Subcutaneous abdominal adipose tissue (tissue), 5 donors: Measurements from ENCODE around the gene DDAH2.

Experiments
- H3K27ac ChIP-seq: one replicate; pipeline ENCODE4 v1.7.0; 2013; ENCODE audit warnings: low read depth, mild to moderate bottlenecking, inconsistent platforms, low read length, moderate library complexity
- H3K27me3 ChIP-seq, 5 donors: one replicate each; pipeline ENCODE4 v1.7.0; 2013; ENCODE audit warnings: low read length in 5 of 5, inconsistent platforms in 1 of 5; ENCODE audit not compliant: control insufficient read depth in 5 of 5, insufficient read depth in 4 of 5
- H3K36me3 ChIP-seq, 5 donors: one replicate each; pipeline ENCODE4 v1.7.0; 2013; ENCODE audit warnings: low read length in 5 of 5; ENCODE audit not compliant: control insufficient read depth in 5 of 5, insufficient read depth in 5 of 5
- H3K4me1 ChIP-seq, 5 donors: one replicate each; pipeline ENCODE4 v1.7.0; 2013; ENCODE audit warnings: low read length in 5 of 5, mild to moderate bottlenecking in 3 of 5, moderate library complexity in 1 of 5; ENCODE audit not compliant: control insufficient read depth in 5 of 5, insufficient read depth in 5 of 5
- H3K4me3 ChIP-seq, 5 donors: one replicate each; pipeline ENCODE4 v1.7.0; 2013; ENCODE audit warnings: low read length in 5 of 5, low read depth in 1 of 5
- H3K9ac ChIP-seq, 5 donors: one replicate each; pipeline ENCODE4 v1.7.0; 2013; ENCODE audit warnings: low read length in 5 of 5, mild to moderate bottlenecking in 4 of 5, moderate library complexity in 3 of 5
- H3K9me3 ChIP-seq, 5 donors: one replicate each; pipeline ENCODE4 v1.7.0; 2013; ENCODE audit warnings: low read length in 5 of 5; ENCODE audit not compliant: control insufficient read depth in 5 of 5
- donor health status: healthy.
- donor health status: healthy.
- donor health status: healthy.
- donor health status: healthy.
- donor health status: healthy.

Gene DDAH2

DNA sequence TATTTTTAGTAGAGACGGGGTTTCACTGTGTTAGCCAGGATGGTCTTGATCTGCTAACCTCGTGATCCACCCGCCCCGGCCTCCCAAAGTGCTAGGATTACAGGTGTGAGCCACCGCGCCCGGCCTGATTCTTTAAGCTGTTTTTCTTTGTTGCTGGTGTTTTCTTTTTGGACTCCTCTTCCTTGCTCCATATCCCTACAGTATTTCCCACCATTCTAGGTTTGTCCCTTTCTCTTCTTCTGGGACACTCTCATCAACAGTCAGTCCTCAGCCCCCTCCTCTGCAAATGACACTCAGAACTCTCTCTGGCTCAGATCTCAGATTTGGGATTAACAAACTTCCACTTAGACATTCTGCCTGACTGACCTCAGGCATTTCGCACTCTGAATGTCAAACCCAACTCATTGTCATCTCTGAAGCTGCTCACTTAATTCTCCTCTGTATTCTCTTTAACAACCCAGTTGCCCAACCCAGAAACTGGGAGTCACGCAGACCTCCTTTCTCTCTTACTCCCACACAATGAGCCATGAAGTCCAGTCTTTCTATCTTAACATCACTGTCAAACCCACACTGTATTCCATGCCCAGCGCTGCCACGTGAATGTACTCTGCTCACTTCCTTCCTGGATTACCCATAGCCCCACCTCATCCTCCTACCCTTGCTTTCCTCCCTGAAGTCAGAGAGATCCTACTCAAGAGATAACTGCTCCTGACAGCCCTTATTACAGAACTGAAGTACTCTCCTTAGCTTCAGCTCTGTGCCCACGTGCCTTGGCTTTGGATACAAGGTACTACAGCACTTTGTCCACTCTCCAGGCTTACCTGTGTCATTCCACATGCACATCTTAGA is 3.4 kb downstream of the DDAH2 start:
- Histone ChIP-seq H3K4me1 (peaks cover 3 to 44% (median 37%) of the 10 kb centered on the region in 5 donors), H3K9ac (no peak overlapping the region), H3K9me3 (no peaks in the 10 kb centered on the region), H3K27me3 (no peaks in the 10 kb centered on the region), H3K4me3 (no peak overlapping the region), H3K36me3 (peaks cover 13 to 39% (median 27%) of the 10 kb centered on the region in 5 donors), H3K27ac (no peak overlapping the region)

DNA sequence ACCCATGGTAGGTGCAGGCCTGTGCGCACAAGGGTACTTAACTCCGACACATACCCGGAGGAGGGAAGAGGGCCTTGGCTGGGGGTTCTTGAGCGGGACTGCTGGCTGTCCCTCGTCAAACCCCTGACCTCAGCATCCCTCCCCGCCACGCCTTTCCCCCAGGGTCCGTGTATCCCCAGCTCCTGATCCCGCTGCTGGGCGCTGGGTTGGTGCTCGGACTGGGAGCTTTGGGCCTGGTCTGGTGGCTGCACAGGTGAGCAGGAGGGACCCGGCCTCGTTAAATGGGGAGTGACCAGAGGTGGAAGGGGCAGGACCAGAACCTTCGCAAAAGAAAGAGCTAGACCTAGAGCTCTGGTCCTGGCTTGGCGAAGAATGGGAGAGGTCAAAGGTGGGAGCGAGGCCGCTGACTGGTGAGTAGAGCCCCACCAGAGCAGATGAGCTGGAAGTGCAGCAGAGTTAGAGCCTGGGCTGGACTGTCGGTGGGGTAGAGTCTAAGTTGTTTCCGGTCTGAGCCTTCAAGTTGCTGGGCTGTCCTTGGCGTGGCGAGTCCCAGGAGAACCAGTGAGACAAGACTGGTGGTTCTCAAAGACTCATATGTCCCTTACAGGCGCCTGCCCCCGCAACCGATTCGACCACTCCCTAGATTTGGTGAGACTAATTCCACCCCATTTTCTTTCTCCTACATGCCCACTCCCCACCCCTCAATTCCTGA is 5.0 kb downstream of the DDAH2 start:
- Histone ChIP-seq H3K27me3 (no peaks in the 10 kb centered on the region), H3K36me3 (peaks cover 13 to 35% (median 26%) of the 10 kb centered on the region in 5 donors), H3K9me3 (no peaks in the 10 kb centered on the region), H3K9ac (no peak overlapping the region), H3K4me1 (peaks cover 3 to 36% (median 32%) of the 10 kb centered on the region in 5 donors), H3K27ac (peak overlapping the region; percentile 10), H3K4me3 (no peak overlapping the region)

DNA sequence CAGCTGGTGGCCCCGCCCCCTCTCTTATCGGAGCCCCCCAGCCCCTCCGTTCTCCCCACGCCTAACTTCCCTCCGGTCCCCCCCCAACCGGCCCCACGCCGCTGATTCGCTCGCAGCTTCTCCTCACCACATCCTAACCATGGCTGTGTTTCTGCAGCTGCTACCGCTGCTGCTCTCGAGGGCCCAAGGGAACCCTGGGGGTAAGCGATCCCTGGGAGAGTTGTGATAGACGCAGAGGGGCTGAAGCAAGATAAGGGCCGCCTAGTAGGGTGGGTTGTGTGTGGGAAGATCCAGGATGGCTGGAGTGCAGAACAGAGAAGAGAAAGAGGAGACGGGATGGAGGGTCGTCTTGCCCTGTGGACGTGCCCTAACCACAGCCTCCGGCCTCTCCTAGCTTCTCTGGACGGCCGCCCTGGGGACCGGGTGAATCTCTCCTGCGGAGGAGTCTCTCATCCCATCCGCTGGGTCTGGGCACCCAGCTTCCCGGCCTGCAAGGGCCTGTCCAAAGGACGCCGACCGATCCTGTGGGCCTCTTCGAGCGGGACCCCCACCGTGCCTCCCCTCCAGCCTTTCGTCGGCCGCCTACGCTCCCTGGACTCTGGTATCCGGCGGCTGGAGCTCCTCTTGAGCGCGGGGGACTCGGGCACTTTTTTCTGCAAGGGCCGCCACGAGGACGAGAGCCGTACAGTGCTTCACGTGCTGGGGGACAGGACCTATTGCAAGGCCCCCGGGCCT is 5.7 kb downstream of the DDAH2 start, which contains the start of gene MPIG6B:
TSS of gene MPIG6B (plus strand) at position 129 of the 735 bp plus-strand sequence. CDS start at position 140, 11 bp downstream.
- Histone ChIP-seq H3K36me3 (peaks cover 13 to 35% (median 26%) of the 10 kb centered on the region in 5 donors), H3K27ac (no peak within 1 kb of the TSS), H3K27me3 (no peaks in the 10 kb centered on the region), H3K4me3 (no peak within 1 kb of the TSS), H3K4me1 (peaks cover 1 to 29% (median 25%) of the 10 kb centered on the region in 5 donors), H3K9me3 (no peaks in the 10 kb centered on the region), H3K9ac (no peak within 1 kb of the TSS)

DNA sequence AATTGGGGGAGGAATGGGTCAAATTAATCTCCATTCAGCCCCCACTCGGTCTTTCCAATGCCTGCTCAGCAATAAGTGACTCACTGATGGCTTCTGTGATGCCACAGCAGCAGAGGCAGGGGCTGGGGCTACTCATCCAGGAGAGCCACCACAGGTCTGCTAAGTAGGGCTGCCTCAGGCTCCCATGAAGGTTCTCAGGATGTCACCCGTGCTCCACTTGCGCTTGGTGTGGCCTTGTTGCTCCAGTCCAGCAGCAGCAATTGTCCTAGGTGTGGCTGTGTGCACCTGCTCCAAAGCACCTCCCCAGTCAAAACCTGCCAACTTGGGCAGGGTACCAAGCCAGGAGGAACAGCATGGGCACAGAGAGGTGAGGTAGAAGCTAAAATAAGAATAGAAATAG is 6.9 kb downstream of the DDAH2 start:
- Histone ChIP-seq H3K4me3 (no peak overlapping the region), H3K27ac (no peak overlapping the region), H3K9me3 (no peaks in the 10 kb centered on the region), H3K27me3 (no peaks in the 10 kb centered on the region), H3K4me1 (peaks cover 0 to 16% (median 12%) of the 10 kb centered on the region in 5 donors), H3K9ac (no peak overlapping the region), H3K36me3 (peaks cover 13 to 25% (median 18%) of the 10 kb centered on the region in 5 donors)

DNA sequence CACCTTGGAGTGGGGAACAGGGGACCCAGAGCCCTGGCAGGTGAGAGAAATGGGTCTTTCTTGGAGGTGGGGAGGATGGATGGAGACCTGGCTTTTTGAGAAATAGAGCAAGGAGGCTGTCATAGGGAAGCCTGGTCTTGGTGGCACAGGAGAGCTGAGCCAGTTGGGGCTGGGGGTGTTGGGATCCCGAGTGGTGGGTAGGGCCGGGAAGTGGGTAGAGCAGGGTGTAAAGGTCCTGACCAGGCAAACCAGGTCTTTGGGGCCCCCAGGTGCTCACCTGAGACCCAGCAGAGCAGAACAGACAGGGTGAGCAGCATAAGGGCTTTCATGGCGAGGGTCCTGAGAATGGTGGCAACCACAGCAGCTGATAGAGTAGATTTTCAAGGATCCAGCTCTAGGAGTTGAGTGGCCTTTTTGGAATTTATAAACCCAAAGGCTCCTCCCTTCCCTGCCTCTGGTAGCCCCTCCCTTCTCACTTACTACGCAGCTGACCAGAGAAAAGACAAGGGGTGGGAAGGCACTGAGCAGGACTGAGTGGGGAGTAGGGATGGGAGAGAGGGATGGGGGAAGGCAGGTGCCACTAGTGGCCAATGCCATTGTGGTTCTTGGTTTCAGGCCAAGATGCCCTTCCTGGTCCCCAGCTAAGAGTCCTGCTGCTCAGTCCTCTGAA is 7.6 kb downstream of the DDAH2 start, which contains the start of gene LY6G6C:
TSS of gene LY6G6C (minus strand) at position 396 of the 670 bp plus-strand sequence. CDS start at position 329, 67 bp downstream.
- no peak within 1 kb of the TSS for H3K27ac ChIP-seq

DNA sequence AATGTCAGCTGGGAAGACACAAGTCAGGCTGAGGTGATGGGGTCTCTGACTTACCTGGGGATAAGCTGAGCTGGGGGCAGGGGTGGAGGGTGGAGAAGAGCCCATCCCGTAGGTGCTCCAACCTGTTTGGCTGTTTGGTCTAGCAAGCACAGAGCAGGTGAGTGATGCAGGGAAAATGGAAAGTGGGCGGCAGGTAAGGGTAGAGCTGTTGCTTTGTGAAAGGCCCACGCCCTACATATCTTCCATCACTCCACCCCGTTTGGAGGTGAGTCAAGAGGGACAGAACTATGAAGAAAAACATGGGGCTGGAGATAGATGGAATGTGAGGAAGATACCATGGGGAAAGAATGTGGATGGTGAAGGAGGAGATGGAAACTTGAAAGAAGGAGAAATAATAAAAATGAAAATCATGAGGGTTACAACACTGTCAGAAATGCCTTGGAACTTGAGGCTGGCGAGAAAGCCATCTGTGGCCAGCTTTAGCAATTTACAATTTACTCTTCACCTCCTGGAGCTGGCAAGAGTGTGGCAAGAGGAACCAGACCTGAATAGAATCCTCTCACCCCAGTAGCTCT is 8.8 kb downstream of the DDAH2 start:
- no peak overlapping the region for H3K27ac ChIP-seq
- H3K9ac ChIP-seq, result no peak overlapping the region
- no peaks in the 10 kb centered on the region for H3K9me3 ChIP-seq
- peaks cover 0 to 7% (median 0%) of the 10 kb centered on the region in 5 donors for H3K36me3 ChIP-seq
- H3K4me1 ChIP-seq, result no peaks in the 10 kb centered on the region
- no peak overlapping the region for H3K4me3 ChIP-seq
- H3K27me3 ChIP-seq, result no peaks in the 10 kb centered on the region

More for the DNA sequence above, 7.6 kb downstream of the DDAH2 start, which contains the start of gene LY6G6C:
- Histone ChIP-seq H3K4me1 (peaks cover 0 to 9% (median 5%) of the 10 kb centered on the region in 5 donors), H3K36me3 (peaks cover 8 to 18% (median 11%) of the 10 kb centered on the region in 5 donors), H3K9me3 (no peaks in the 10 kb centered on the region), H3K4me3 (no peak within 1 kb of the TSS), H3K27me3 (no peaks in the 10 kb centered on the region), H3K9ac (no peak within 1 kb of the TSS)

DNA sequence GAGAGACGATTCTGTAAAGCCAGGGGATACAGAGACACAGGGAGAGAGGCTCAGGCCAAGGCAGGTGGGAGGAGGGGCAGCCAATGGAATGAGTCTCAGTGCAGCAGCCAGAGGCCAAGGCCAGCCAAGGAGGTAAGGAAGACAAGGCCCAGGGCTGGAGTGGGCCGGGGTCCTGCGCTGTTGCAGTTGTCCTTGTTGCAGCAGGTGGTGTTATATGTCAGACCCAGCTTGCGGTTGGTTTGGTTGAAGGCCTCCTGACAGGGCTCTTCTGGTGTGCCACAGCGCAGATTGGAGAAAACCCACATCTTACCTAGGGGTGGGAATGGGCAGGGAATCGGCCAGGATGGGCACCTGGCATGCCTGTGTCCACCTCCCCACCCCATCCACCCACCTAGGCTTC is 10.1 kb downstream of the DDAH2 start:
- Histone ChIP-seq H3K27ac (no peak overlapping the region), H3K36me3 (peaks cover 0 to under 1% (median 0%) of the 10 kb centered on the region in 5 donors), H3K27me3 (peaks cover 0 to 1% (median 0%) of the 10 kb centered on the region in 5 donors), H3K4me3 (no peak overlapping the region), H3K9me3 (no peaks in the 10 kb centered on the region), H3K4me1 (no peaks in the 10 kb centered on the region), H3K9ac (no peak overlapping the region)

DNA sequence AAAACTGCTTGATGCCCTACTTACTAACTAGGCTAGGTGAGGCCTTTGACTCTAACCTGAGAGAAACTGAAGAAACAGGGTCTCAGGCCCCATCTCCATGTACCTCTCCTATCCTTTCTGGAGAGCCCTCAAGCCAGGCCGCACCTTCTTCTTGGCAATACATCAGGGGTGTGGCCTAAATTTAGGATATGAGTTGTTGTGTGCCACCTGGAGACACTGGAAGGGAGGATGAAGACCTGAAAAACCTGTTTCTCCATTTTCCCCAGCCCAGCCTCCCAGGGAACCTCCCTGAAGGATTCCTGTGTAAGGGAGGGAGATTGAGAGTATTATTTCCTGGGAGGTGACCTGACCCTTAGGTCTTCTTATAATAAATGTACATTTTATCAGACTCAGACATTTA is 10.8 kb downstream of the DDAH2 start:
- Histone ChIP-seq H3K36me3 (no peaks in the 10 kb centered on the region), H3K9ac (no peak overlapping the region), H3K27me3 (peaks cover 0 to 3% (median 0%) of the 10 kb centered on the region in 5 donors), H3K4me1 (no peaks in the 10 kb centered on the region), H3K9me3 (no peaks in the 10 kb centered on the region), H3K27ac (no peak overlapping the region), H3K4me3 (no peak overlapping the region)
